Stimulated activated memory B cell treated with anti-CD40 and anti-IgM and Interleukin-4, amounts not matched to agents 10 μg/mL and 1 μg/mL and 100 μg/mL, for 72 hours (primary cell): ENCODE measurements around the gene FAM167B.
A peak's percentile ranks its signal among the peaks of the same experiment; 100 is the strongest.

Experiments
- ATAC-seq: fragments of 150-1000 bp; cut with Tn5 transposase; 2 replicates; pipeline ENCODE4 v1.10.0; 2021
- H3K27ac Mint-ChIP-seq: one replicate; pipeline ENCODE4 v1.8.0; 2022; ENCODE audit warnings: mild to moderate bottlenecking, mixed read lengths
- H3K27me3 Mint-ChIP-seq: one replicate; pipeline ENCODE4 v1.8.0; 2022; ENCODE audit warnings: mixed read lengths
- H3K36me3 Mint-ChIP-seq: one replicate; pipeline ENCODE4 v1.8.0; 2022; ENCODE audit warnings: mixed read lengths
- H3K4me1 Mint-ChIP-seq: one replicate; pipeline ENCODE4 v1.8.0; 2022; ENCODE audit warnings: mixed read lengths
- H3K4me3 Mint-ChIP-seq: one replicate; pipeline ENCODE4 v1.8.0; 2022; ENCODE audit warnings: mild to moderate bottlenecking, moderate library complexity, mixed read lengths
- H3K9me3 Mint-ChIP-seq: one replicate; pipeline ENCODE4 v1.8.0; 2022; ENCODE audit warnings: mixed read lengths

FAM167B gene

DNA sequence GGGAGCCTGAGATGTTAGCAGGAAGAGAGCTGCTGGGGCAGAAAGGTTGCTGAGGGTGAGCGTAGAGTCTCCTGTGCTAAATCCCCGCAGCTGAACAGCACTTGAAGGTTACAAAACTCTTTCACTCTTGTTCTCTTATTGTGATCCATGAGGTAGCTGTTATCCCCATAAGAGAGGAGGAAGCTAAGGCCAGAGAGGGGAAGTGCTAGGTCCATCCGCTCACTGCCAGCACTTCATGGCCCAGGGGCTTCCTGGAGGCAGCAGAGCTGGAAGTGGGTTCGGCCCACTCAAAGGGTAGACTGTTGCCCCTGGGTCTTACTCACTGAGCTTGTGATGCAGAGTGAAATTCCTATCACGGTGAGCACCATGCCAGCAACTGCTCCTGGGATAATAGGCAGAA is 30.5 kb upstream of the FAM167B start:
- peaks cover 34% of the 10 kb centered on the region for H3K36me3 Mint-ChIP-seq
- H3K27ac Mint-ChIP-seq: no peak overlapping the region
- no peak for ATAC-seq
- H3K27me3 Mint-ChIP-seq: no peaks in the 10 kb centered on the region
- no peak overlapping the region for H3K4me3 Mint-ChIP-seq
- no peaks in the 10 kb centered on the region for H3K9me3 Mint-ChIP-seq
- H3K4me1 Mint-ChIP-seq: peaks cover 40% of the 10 kb centered on the region

- Mint-ChIP-seq H3K4me3 (no peak overlapping the region), H3K27me3 (no peaks in the 10 kb centered on the region), H3K4me1 (peaks cover 42% of the 10 kb centered on the region), H3K36me3 (peaks cover 36% of the 10 kb centered on the region), H3K9me3 (no peaks in the 10 kb centered on the region), H3K27ac (no peak overlapping the region)
- ATAC-seq: no peak
Observed at GRCh38 chr1:32219022-32219421, 28.0 kb upstream of the FAM167B start.

DNA sequence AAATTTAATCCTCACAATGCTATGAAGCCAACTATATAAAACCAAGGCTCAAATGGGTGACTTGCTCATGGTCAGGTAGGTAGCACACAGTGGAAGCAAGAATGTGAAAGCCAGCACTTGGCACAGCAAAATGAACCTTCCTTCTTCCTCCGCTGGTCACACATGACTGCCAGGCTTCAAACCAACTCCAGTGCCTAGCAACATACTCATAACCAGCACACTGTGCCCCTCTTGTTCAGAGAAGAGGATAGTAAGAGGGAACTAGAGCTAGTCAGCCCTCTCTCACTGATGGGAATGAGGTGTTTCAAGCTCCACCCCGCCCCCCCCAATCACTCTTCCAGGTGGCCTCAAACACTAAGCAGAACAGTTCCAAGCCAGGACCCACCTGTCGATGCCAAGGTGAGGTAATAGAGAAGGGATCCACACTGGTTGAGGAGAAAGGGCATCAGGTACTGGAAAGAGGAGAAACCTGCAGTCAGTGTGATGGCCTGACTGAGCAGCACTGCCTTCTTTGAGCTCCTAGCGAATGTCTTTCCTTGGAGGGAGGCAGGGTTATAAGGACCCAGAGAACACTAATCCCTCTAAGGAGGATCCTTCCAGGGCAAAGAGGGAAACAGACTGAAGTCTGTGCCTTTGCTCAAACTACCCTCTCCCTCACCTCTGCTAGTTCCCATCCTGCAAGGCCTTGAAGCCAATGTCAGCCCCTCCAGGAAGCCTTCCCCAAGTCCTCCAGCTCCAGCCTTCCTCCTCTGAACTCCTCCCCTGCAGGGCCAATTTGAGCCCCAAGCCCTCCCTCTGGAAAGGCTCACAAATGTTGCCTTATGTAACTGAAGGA is 26.1 kb upstream of the FAM167B start:
- Mint-ChIP-seq H3K4me3 (peak overlapping the region; percentile 97), H3K27ac (peak overlapping the region; percentile 92), H3K9me3 (no peaks in the 10 kb centered on the region), H3K36me3 (peaks cover 34% of the 10 kb centered on the region), H3K4me1 (peaks cover 42% of the 10 kb centered on the region), H3K27me3 (no peaks in the 10 kb centered on the region)
- peak; percentile 72 for ATAC-seq

GRCh38 chr1:32221581-32221979 is 25.4 kb upstream of the FAM167B start:
- Mint-ChIP-seq H3K4me3 (peak overlapping the region; percentile 97), H3K27ac (peak overlapping the region; percentile 92), H3K27me3 (no peaks in the 10 kb centered on the region), H3K4me1 (peaks cover 35% of the 10 kb centered on the region), H3K9me3 (no peaks in the 10 kb centered on the region), H3K36me3 (peaks cover 28% of the 10 kb centered on the region)
- ATAC-seq: no peak

- Mint-ChIP-seq H3K4me1 (peaks cover 33% of the 10 kb centered on the region), H3K27ac (peak within 1 kb of the TSS; percentile 92), H3K36me3 (peaks cover 22% of the 10 kb centered on the region), H3K4me3 (peak within 1 kb of the TSS; percentile 97), H3K27me3 (no peaks in the 10 kb centered on the region), H3K9me3 (no peaks in the 10 kb centered on the region)
- peak; percentile 97 for ATAC-seq
Observed at GRCh38 chr1:32221980-32222755, 24.9 kb upstream of the FAM167B start, which contains the start of the genes EIF3I and TMEM234. EIF3I (plus strand) TSS chr1:32222407; CDS start chr1:32222442, 35 bp downstream. TMEM234 (minus strand) TSS chr1:32222353; CDS start chr1:32222322, 31 bp downstream.

DNA sequence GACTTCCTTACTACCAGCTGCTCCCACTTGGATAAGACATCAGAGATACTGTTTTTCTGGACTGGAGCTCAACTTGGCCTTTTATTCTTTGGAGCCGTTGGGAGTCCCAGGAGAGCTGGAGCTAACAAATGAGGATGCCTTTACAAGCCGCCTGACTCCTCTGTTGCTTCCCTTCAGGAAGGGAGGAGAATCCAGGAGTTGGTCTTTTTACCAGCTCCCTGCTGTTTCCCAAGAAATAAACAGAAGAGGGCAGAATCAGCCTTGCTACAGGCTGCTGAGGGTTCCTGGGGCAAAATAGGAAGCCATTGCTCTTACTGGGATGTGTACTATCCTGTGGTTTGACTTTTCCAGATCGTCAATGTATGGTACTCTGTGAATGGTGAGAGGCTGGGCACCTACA is 23.3 kb upstream of the FAM167B start:
- H3K27me3 Mint-ChIP-seq: no peaks in the 10 kb centered on the region
- peak overlapping the region; percentile 97 for H3K4me3 Mint-ChIP-seq
- peaks cover 39% of the 10 kb centered on the region for H3K4me1 Mint-ChIP-seq
- H3K36me3 Mint-ChIP-seq: peaks cover 30% of the 10 kb centered on the region
- peak overlapping the region; percentile 92 for H3K27ac Mint-ChIP-seq
- no peaks in the 10 kb centered on the region for H3K9me3 Mint-ChIP-seq
- no peak for ATAC-seq

- Mint-ChIP-seq H3K4me3 (peak overlapping the region; percentile 14), H3K4me1 (peaks cover 39% of the 10 kb centered on the region), H3K27me3 (no peaks in the 10 kb centered on the region), H3K9me3 (no peaks in the 10 kb centered on the region), H3K36me3 (peaks cover 36% of the 10 kb centered on the region), H3K27ac (peak overlapping the region; percentile 92)
- ATAC-seq: no peak
Observed at GRCh38 chr1:32224285-32224684, 22.7 kb upstream of the FAM167B start.

DNA sequence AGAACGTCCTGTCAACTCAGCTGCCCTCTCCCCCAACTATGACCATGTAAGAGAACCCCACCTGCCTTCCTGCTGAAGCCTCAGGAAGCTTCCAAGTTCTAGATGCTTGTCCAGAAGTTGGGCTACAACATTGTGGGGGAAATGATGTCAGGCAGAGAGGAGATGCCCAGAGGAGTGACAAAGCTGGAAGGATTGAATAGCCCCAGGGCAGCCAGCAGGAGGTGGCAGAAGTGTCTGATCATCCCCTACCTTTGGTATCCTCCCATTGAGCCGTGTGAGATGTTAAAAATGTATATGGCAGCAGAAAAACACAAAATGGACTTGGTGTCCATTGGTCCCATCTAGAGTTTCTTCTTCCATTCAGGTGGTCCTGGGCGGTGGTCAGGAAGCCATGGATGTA is 18.3 kb upstream of the FAM167B start:
- Mint-ChIP-seq H3K36me3 (peaks cover 53% of the 10 kb centered on the region), H3K4me3 (no peak overlapping the region), H3K9me3 (no peaks in the 10 kb centered on the region), H3K4me1 (peaks cover 17% of the 10 kb centered on the region), H3K27me3 (no peaks in the 10 kb centered on the region), H3K27ac (peak overlapping the region; percentile 38)
- no peak for ATAC-seq

- Mint-ChIP-seq H3K27me3 (no peaks in the 10 kb centered on the region), H3K9me3 (no peaks in the 10 kb centered on the region), H3K36me3 (peaks cover 39% of the 10 kb centered on the region), H3K27ac (peak overlapping the region; percentile 3), H3K4me3 (no peak overlapping the region), H3K4me1 (peaks cover 6% of the 10 kb centered on the region)
- ATAC-seq: no peak
Observed at GRCh38 chr1:32231843-32232432, 15.1 kb upstream of the FAM167B start.

- Mint-ChIP-seq H3K4me3 (no peak overlapping the region), H3K27me3 (no peaks in the 10 kb centered on the region), H3K9me3 (no peaks in the 10 kb centered on the region), H3K4me1 (peaks cover 3% of the 10 kb centered on the region), H3K27ac (peak overlapping the region; percentile 3), H3K36me3 (peaks cover 34% of the 10 kb centered on the region)
- no peak for ATAC-seq
Observed at GRCh38 chr1:32232558-32233304, 14.3 kb upstream of the FAM167B start.

DNA sequence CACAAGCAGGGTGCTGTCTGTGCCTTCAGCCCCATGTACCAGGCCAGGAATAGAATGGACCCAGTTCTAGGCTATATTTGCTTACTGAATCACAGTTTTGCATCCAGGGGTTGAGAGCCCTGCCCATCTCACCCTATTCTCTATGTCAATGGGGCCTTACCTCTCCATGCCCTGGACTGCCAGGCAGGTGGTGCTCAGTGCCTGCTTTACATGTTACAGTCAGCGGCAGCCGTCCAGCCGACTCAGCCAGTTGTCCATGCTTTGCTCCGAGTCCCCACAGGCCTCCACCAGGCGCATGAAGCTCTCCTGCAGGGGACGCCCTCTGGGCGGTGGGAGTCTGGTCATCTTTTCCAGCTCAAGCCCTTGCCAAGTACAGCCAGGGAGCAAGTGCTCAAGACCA is 12.2 kb upstream of the FAM167B start:
- no peak for ATAC-seq
- Mint-ChIP-seq H3K27me3 (no peaks in the 10 kb centered on the region), H3K4me1 (peaks cover 8% of the 10 kb centered on the region), H3K36me3 (peaks cover 18% of the 10 kb centered on the region), H3K9me3 (no peaks in the 10 kb centered on the region), H3K27ac (no peak overlapping the region), H3K4me3 (no peak overlapping the region)

DNA sequence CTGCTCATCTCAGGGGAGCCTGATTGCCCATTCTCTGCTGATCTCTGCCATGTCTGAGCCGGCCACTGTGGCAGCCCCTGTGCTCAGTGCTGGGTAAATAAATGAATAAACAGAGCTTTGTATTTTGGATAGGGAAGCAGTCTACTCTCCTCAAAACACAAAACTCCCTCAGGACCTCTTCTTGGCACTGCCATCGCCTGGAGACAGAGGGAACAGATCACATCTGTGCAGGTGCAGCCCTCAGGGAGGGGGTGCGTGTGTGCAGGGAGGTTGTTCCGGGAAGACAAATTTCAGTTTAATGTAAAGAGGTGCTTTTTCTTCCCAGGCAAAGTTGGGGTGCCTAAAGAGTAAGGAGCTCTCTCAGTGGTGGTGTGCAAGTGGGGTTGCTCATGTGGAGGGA is 7.7 kb upstream of the FAM167B start:
- H3K27me3 Mint-ChIP-seq: no peaks in the 10 kb centered on the region
- H3K4me3 Mint-ChIP-seq: peak overlapping the region; percentile 57
- no peak for ATAC-seq
- peaks cover 34% of the 10 kb centered on the region for H3K4me1 Mint-ChIP-seq
- no peaks in the 10 kb centered on the region for H3K36me3 Mint-ChIP-seq
- peak overlapping the region; percentile 54 for H3K27ac Mint-ChIP-seq
- no peaks in the 10 kb centered on the region for H3K9me3 Mint-ChIP-seq

DNA sequence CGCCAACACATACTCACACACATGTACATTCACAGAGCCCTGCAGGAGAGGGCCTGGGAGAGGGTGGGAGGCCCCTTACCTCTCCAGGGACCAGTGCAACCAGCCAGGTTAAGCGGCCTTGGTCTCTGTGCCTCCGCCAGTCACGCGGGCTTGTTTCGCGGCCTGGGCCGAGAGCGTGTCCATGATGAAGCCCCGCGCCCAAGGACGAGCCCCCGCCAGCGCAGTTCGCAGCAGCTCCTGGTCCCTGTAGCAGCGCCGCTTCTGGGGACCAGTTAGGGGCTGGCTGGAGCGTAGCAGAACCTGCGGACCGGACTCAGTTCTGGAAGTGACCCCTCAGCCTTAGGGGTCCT is 7.3 kb upstream of the FAM167B start:
- Mint-ChIP-seq H3K27ac (peak overlapping the region; percentile 81), H3K36me3 (no peaks in the 10 kb centered on the region)

DNA sequence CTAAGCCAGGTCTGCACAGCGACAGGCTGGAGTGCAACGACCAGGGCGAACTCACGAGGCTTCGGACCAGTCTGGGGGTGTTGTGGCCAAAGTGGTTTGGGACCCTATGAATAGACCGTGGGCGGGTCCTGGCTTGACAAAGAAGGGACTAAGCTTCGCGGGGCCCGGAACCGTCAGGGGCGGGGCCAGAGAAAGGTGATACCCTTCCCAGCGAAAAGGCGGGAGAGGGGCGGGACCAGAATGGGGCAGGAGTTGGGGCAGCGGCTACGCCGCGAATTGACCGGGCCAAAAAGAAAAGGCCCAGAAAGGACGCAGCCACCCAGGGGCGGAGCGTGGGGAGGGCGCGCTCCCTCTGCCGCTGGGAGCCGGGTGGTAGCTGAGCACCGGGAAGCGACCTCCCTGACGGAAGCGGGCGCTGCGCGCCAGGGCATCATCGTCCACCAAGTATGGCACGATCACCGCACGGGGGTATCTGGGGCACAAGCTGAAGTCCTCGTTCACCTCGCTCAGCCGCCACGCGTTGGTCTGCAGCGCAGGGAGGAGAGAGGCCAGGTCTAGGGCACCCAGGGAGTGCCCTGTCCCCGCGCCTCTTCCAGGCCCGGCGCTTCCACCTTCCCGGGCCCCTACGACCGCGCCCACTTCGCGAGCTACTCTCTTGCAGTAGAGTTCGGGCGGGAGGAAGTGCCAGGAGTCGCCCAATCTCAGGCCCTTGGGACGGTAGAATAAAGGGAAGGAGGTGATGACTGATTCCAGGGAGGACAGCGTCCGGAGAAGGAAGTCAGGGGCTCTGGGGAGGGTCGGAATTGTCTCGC is 6.7 kb upstream of the FAM167B start:
- Mint-ChIP-seq H3K36me3 (no peaks in the 10 kb centered on the region), H3K9me3 (no peaks in the 10 kb centered on the region), H3K4me3 (peak overlapping the region; percentile 90)

More for the DNA sequence above, 7.3 kb upstream of the FAM167B start:
- Mint-ChIP-seq H3K4me1 (peaks cover 34% of the 10 kb centered on the region), H3K4me3 (peak overlapping the region; percentile 90), H3K27me3 (no peaks in the 10 kb centered on the region), H3K9me3 (no peaks in the 10 kb centered on the region)
- no peak for ATAC-seq

More for the DNA sequence above, 6.7 kb upstream of the FAM167B start:
- peak overlapping the region; percentile 81 for H3K27ac Mint-ChIP-seq
- no peaks in the 10 kb centered on the region for H3K27me3 Mint-ChIP-seq
- peaks cover 34% of the 10 kb centered on the region for H3K4me1 Mint-ChIP-seq
- peak; percentile 86 for ATAC-seq
